SK-N-SH (cell line): ENCODE data around the gene CLEC4E. TPM values are rescaled to one million over a fixed set of nuclear protein-coding genes. Genes with fewer than 3 reads are reported as not detected.

Experiments used
- CTCF ChIA-PET: fragments of 300-600, 350-600 bp; formaldehyde crosslinking; extraction: SDS; loops from one replicate; lab custom pipeline; 2021; lab: Yijun Ruan, JAX
- POLR2A ChIA-PET: fragments of 350-600 bp; sonication (Branson Sonifier 250); formaldehyde crosslinking; extraction: SDS; loops from one replicate; lab custom pipeline; 2020; ENCODE audit warnings: antibody characterized with exemption, inconsistent platforms; lab: Yijun Ruan, JAX
- DNase-seq: peaks from one replicate; pipeline ENCODE4 v3.0.0; 2012
- H2AFZ ChIP-seq: fragments of 200-600 bp; sonication (generic); 2 replicates; pipeline ENCODE4 v1.8.1; 2016; ENCODE audit warnings: antibody characterized with exemption, mild to moderate bottlenecking, low read depth
- H3F3A ChIP-seq: fragments of 200-600 bp; sonication (generic); replicated peaks from 2 replicates; pipeline ENCODE3; 2016; ENCODE audit warnings: antibody characterized with exemption, mild to moderate bottlenecking; ENCODE audit not compliant: insufficient read depth
- H3K27ac ChIP-seq, 2 experiments: fragments of 200-500 bp in 1 of 2; fragments of 200-600 bp in 1 of 2; sonication (Bioruptor generic) in 1 of 2; sonication (generic), shearing (Covaris generic) in 1 of 2; 2 replicates each; pipeline versions ENCODE4 v1.5.1 to v1.6.1; 2014 to 2016; ENCODE audit warnings: low read depth in 2 of 2, inconsistent platforms in 1 of 2, low read length in 1 of 2, mild to moderate bottlenecking in 1 of 2, mixed read lengths in 1 of 2
- H3K27me3 ChIP-seq: fragments of 200-600 bp; sonication (generic), shearing (Covaris generic); 2 replicates; pipeline ENCODE4 v1.6.1; 2016; ENCODE audit warnings: mixed run types; ENCODE audit not compliant: insufficient read depth
- H3K36me3 ChIP-seq, 2 experiments: fragments of 200-500 bp in 1 of 2; fragments of 200-600 bp in 1 of 2; sonication (Bioruptor generic) in 1 of 2; sonication (generic) in 1 of 2; replicated peaks in 1 of 2; 2 replicates each; pipeline versions ENCODE3 to v1.5.1; 2014 to 2016; ENCODE audit warnings: low read length in 1 of 2, mild to moderate bottlenecking in 1 of 2; ENCODE audit not compliant: insufficient read depth in 2 of 2, control insufficient read depth in 1 of 2
- H3K4me1 ChIP-seq, 2 experiments: fragments of 200-500 bp in 1 of 2; fragments of 200-600 bp in 1 of 2; sonication (Bioruptor generic) in 1 of 2; sonication (generic), shearing (Covaris generic) in 1 of 2; 2 replicates each; pipeline versions ENCODE4 v1.5.1 to v1.6.1; 2014 to 2016; ENCODE audit warnings: low read depth in 1 of 2, low read length in 1 of 2, mixed run types in 1 of 2; ENCODE audit not compliant: insufficient read depth in 2 of 2, control insufficient read depth in 1 of 2
- H3K4me2 ChIP-seq: fragments of 200-600 bp; sonication (generic), shearing (Covaris generic); 2 replicates; pipeline ENCODE4 v1.6.1; 2017; ENCODE audit warnings: mixed run types
- H3K4me3 ChIP-seq, 2 experiments: fragments of 200-500 bp in 1 of 2; fragments of 200-600 bp in 1 of 2; sonication (Bioruptor generic) in 1 of 2; sonication (generic), shearing (Covaris generic) in 1 of 2; 2 replicates each; pipeline versions ENCODE4 v1.5.1 to v1.8.1; 2014 to 2016; ENCODE audit warnings: low read depth in 2 of 2, inconsistent platforms in 1 of 2, low read length in 1 of 2, mild to moderate bottlenecking in 1 of 2, mixed read lengths in 1 of 2, moderate library complexity in 1 of 2
- H3K79me2 ChIP-seq: fragments of 200-600 bp; sonication (generic); 2 replicates; pipeline ENCODE4 v1.8.1; 2017; ENCODE audit warnings: mild to moderate bottlenecking; ENCODE audit not compliant: insufficient read depth
- H3K9ac ChIP-seq: fragments of 200-600 bp; sonication (generic); 2 replicates; pipeline ENCODE4 v1.6.1; 2017; ENCODE audit warnings: mixed run types
- H3K9me2 ChIP-seq: fragments of 200-600 bp; sonication (generic); 2 replicates; pipeline ENCODE4 v1.6.1; 2017; ENCODE audit warnings: mixed run types
- H3K9me3 ChIP-seq: fragments of 200-600 bp; sonication (generic); 2 replicates; pipeline ENCODE4 v1.6.1; 2017; ENCODE audit warnings: mixed run types, mild to moderate bottlenecking, moderate library complexity
- H4K20me1 ChIP-seq: fragments of 200-600 bp; sonication (generic); 2 replicates; pipeline ENCODE4 v1.6.1; 2017; ENCODE audit warnings: mild to moderate bottlenecking, mixed run types; ENCODE audit not compliant: insufficient read depth
- EZH2phosphoT487 ChIP-seq: fragments of 200-600 bp; sonication (generic); IDR thresholded peaks from 2 replicates; pipeline ENCODE4 v1.6.1; 2017; ENCODE audit warnings: low read depth, mixed run types, mild to moderate bottlenecking, antibody characterized with exemption, moderate library complexity, borderline replicate concordance
- JUND ChIP-seq: IDR thresholded peaks from 2 replicates; pipeline ENCODE4 v1.4.0; 2012
- MAX ChIP-seq: IDR thresholded peaks from 2 replicates; pipeline ENCODE4 v1.4.0; 2012; ENCODE audit warnings: low read depth
- MEF2A ChIP-seq: IDR thresholded peaks from 2 replicates; pipeline ENCODE4 v1.4.0; 2012; ENCODE audit warnings: low read depth, borderline replicate concordance
- MXI1 ChIP-seq: IDR thresholded peaks from 2 replicates; pipeline ENCODE4 v1.6.1; 2012; ENCODE audit warnings: mild to moderate bottlenecking, low read depth, low read length, improper control_type of control experiment
- NRF1 ChIP-seq: IDR thresholded peaks from 2 replicates; pipeline ENCODE4 v1.6.1; 2012; ENCODE audit warnings: low read depth, mild to moderate bottlenecking, low read length
- PBX3 ChIP-seq: IDR thresholded peaks from 2 replicates; pipeline ENCODE4; 2012
- POLR2AphosphoS5 ChIP-seq: IDR thresholded peaks from 2 replicates; pipeline ENCODE4 v1.6.1; 2012; ENCODE audit warnings: low read depth, low read length
- RCOR1 ChIP-seq: fragments of 150-350 bp; IDR thresholded peaks from 2 replicates; pipeline ENCODE4 v1.6.1; 2017; ENCODE audit warnings: antibody characterized with exemption, low read length
- RXRA ChIP-seq: IDR thresholded peaks from 2 replicates; pipeline ENCODE4 v1.4.0; 2012; ENCODE audit warnings: low read depth, mild to moderate bottlenecking, borderline replicate concordance
- SMC3 ChIP-seq: IDR thresholded peaks from 2 replicates; pipeline ENCODE4 v1.6.1; 2012; ENCODE audit warnings: low read depth, low read length, improper control_type of control experiment
- TAF1 ChIP-seq: IDR thresholded peaks from 2 replicates; pipeline ENCODE4 v1.6.1; 2012; ENCODE audit warnings: low read depth, mild to moderate bottlenecking, low read length, moderate library complexity, borderline replicate concordance
- TEAD4 ChIP-seq: IDR thresholded peaks from 2 replicates; pipeline ENCODE4 v1.4.0; 2012; ENCODE audit warnings: mild to moderate bottlenecking, borderline replicate concordance; ENCODE audit not compliant: insufficient read depth
- YY1 ChIP-seq: IDR thresholded peaks from 2 replicates; pipeline ENCODE4 v1.4.0; 2012; ENCODE audit warnings: low read depth, mild to moderate bottlenecking
- ZBTB33 ChIP-seq: IDR thresholded peaks from 2 replicates; pipeline ENCODE4 v1.4.0; 2012; ENCODE audit warnings: low read depth, borderline replicate concordance
- WGBS: methylation state at CpG from one replicate; pipeline ENCODE4 v1.1.6; 2017; ENCODE audit warnings: low lambda C conversion rate; 5-methylcytosine and 5-hydroxymethylcytosine counted together
- polyA plus RNA-seq, 3 experiments: library from polyadenylated mRNA; depleted of rRNA; stranded (reverse); fragments of >200 nt; gene quantifications; 2 replicates each; pipeline ENCODE4 v1.2.3, GENCODE V29; 2012
- TF ChIP-seq, protein P1 (sequence below): fragments of 200-600 bp; sonication (generic); IDR thresholded peaks from 2 replicates; pipeline ENCODE4 v1.6.1; 2017; ENCODE audit warnings: antibody characterized with exemption, mild to moderate bottlenecking, moderate library complexity
- TF ChIP-seq, protein P2 (sequence below): fragments of 150-350 bp; IDR thresholded peaks from 2 replicates; pipeline ENCODE4 v1.6.1; 2017; ENCODE audit warnings: antibody characterized with exemption, low read length, low read depth, borderline replicate concordance
- TF ChIP-seq, protein P3 (sequence below): fragments of 150-350 bp; IDR thresholded peaks from 2 replicates; pipeline ENCODE4 v1.6.1; 2016; ENCODE audit warnings: mild to moderate bottlenecking, low read depth, low read length

CLEC4E gene
- polyA plus RNA-seq, 1 of the 3 experiments (the other 2 are of a cell fraction), result not detected

GRCh38 chr12:8491646-8492530, 48.8 kb downstream of the CLEC4E start:
- no peaks in the 10 kb centered on the region for H3F3A ChIP-seq
- no peak overlapping the region for H2AFZ ChIP-seq
- H3K27me3 ChIP-seq, result no peaks in the 10 kb centered on the region
- no peaks in the 10 kb centered on the region for H3K9me3 ChIP-seq
- H3K36me3 ChIP-seq, result no peaks in the 10 kb centered on the region
- DNase-seq, result no peak
- H3K79me2 ChIP-seq, result no peaks in the 10 kb centered on the region
- H3K27ac ChIP-seq, result no peak overlapping the region
- no peaks in the 10 kb centered on the region for H3K9me2 ChIP-seq
- WGBS, result under 1% methylated on average over 5 of the region's 5 CpGs
- H4K20me1 ChIP-seq, result no peaks in the 10 kb centered on the region
- H3K4me1 ChIP-seq, result no peaks in the 10 kb centered on the region
- no peak overlapping the region for H3K4me2 ChIP-seq
- ChIA-PET POLR2A (no interaction called here), CTCF (interaction anchor here (1.5 kb wide), 1 partner anchor 52 kb away, joined by 4 read pairs; no protein-coding TSS in a partner anchor)
- TF ChIP-seq, protein P1, sequence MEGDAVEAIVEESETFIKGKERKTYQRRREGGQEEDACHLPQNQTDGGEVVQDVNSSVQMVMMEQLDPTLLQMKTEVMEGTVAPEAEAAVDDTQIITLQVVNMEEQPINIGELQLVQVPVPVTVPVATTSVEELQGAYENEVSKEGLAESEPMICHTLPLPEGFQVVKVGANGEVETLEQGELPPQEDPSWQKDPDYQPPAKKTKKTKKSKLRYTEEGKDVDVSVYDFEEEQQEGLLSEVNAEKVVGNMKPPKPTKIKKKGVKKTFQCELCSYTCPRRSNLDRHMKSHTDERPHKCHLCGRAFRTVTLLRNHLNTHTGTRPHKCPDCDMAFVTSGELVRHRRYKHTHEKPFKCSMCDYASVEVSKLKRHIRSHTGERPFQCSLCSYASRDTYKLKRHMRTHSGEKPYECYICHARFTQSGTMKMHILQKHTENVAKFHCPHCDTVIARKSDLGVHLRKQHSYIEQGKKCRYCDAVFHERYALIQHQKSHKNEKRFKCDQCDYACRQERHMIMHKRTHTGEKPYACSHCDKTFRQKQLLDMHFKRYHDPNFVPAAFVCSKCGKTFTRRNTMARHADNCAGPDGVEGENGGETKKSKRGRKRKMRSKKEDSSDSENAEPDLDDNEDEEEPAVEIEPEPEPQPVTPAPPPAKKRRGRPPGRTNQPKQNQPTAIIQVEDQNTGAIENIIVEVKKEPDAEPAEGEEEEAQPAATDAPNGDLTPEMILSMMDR, result no peak
- no peak for TF ChIP-seq TEAD4
- TF ChIP-seq YY1, result no peak
- TF ChIP-seq RXRA, result no peak
- TF ChIP-seq ZBTB33, result no peak
- TF ChIP-seq EZH2phosphoT487, result no peak
- TF ChIP-seq, protein P2, sequence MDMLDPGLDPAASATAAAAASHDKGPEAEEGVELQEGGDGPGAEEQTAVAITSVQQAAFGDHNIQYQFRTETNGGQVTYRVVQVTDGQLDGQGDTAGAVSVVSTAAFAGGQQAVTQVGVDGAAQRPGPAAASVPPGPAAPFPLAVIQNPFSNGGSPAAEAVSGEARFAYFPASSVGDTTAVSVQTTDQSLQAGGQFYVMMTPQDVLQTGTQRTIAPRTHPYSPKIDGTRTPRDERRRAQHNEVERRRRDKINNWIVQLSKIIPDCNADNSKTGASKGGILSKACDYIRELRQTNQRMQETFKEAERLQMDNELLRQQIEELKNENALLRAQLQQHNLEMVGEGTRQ, result no peak
- TF ChIP-seq JUND, result no peak
- TF ChIP-seq, protein P3, sequence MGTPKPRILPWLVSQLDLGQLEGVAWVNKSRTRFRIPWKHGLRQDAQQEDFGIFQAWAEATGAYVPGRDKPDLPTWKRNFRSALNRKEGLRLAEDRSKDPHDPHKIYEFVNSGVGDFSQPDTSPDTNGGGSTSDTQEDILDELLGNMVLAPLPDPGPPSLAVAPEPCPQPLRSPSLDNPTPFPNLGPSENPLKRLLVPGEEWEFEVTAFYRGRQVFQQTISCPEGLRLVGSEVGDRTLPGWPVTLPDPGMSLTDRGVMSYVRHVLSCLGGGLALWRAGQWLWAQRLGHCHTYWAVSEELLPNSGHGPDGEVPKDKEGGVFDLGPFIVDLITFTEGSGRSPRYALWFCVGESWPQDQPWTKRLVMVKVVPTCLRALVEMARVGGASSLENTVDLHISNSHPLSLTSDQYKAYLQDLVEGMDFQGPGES, result no peak
- TF ChIP-seq MAX, result no peak
- no peak for TF ChIP-seq RCOR1
- TF ChIP-seq TAF1, result no peak
- no peak for TF ChIP-seq NRF1
- TF ChIP-seq POLR2AphosphoS5, result no peak
- TF ChIP-seq SMC3, result no peak
- TF ChIP-seq MEF2A, result no peak
- TF ChIP-seq MXI1, result no peak
- no peak for TF ChIP-seq PBX3
- H3K9ac ChIP-seq, result no peak overlapping the region
- H3K4me3 ChIP-seq, result no peak overlapping the region
